Raji (cell line): ENCODE measurements around the gene PCDHGB6.
"Not testable (repeated sequence)": the region's sequence is repeated elsewhere in the genome, so short reads cannot be mapped to it uniquely, and the experiment has no call there.

Experiments
- POLR2A ChIP-seq: IDR thresholded peaks from 2 replicates; pipeline ENCODE4 v1.6.1; 2011; ENCODE audit warnings: low read depth, low read length, control low read depth; ENCODE audit not compliant: insufficient read depth

Gene PCDHGB6

DNA sequence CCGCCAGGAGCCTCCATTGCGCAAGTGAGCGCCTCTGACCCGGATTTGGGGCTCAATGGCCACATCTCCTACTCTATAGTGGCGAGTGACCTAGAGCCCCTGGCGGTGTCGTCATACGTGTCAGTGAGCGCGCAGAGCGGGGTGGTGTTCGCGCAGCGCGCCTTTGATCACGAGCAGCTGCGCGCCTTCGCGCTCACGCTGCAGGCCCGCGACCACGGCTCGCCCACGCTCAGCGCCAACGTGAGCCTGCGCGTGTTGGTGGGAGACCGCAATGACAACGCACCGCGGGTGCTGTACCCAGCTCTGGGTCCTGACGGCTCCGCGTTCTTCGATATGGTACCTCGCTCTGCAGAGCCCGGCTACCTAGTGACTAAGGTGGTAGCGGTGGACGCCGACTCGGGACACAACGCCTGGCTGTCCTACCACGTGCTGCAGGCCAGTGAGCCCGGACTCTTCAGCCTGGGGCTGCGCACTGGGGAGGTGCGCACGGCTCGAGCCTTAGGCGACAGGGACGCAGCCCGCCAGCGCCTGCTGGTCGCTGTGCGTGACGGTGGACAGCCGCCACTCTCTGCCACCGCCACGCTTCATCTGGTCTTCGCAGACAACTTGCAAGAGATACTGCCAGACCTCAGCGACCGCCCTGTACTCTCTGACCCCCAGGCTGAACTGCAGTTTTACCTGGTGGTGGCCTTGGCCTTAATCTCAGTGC, 1.9 kb downstream of the PCDHGB6 start:
- no peak for TF ChIP-seq POLR2A

DNA sequence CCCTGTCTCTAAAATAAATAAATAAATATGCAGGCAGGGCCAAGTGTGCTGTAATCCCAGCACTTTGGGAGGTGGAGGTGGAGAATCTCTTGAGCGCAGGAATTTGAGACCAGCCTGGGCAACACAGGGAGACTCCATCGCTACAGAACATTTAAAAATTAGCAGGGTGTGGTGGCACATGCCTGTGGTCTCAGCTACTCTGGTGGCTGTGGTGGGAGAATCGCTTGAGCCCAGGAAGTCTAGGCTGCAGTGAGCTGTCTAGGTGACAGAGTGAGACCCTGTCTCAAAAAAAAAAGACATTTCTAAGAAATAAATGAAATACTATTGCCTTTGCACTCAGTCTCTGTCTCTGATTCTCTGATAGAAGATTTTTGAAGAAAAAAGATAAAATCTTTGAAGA, 3.8 kb downstream of the PCDHGB6 start:
- TF ChIP-seq POLR2A, result no peak

DNA sequence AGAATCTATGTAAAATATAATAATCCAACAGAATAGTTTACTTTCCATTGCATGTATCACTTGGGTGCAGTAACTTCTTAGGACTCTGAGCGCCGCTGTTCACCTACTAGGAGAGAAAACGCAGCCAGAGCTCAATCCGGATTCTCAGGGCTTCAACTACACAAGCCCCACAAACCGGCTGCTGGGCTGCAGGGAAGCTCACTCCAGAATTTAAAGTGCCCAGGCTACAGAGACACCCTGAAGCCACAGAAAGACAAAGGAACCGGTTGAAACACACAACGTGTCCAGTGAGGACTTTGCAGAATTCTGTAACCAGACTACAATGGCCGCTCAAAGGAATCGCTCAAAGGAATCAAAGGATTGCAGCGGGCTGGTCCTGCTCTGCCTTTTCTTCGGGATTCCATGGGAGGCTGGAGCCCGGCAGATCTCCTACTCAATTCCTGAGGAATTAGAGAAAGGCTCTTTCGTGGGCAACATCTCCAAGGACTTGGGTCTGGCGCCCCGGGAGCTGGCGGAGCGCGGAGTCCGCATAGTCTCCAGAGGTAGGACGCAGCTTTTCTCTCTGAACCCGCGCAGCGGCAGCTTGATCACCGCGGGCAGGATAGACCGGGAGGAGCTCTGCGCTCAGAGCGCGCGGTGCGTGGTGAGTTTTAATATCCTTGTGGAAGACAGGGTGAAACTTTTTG, 5.2 kb downstream of the PCDHGB6 start, which contains the start of gene PCDHGA10:
PCDHGA10 (plus strand) TSS at position 134 of the 686 bp plus-strand sequence; CDS start at position 323, 189 bp downstream.
- TF ChIP-seq POLR2A, result no peak

DNA sequence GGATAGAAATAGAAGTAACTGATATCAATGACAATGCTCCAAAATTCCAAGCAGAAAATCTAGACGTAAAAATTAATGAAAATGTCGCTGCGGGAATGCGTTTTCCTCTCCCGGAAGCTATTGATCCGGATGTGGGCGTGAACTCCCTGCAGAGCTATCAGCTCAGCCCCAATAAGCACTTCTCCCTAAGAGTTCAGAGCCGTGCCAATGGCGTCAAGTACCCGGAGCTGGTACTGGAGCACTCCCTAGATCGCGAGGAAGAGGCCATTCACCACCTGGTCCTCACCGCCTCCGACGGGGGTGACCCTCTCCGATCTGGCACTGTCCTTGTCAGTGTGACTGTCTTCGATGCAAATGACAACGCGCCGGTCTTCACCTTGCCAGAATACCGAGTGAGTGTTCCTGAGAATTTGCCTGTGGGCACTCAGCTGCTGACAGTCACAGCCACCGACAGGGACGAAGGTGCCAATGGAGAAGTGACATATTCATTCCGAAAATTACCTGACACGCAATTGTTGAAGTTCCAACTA, 5.8 kb downstream of the PCDHGB6 start:
- TF ChIP-seq POLR2A, result no peak

DNA sequence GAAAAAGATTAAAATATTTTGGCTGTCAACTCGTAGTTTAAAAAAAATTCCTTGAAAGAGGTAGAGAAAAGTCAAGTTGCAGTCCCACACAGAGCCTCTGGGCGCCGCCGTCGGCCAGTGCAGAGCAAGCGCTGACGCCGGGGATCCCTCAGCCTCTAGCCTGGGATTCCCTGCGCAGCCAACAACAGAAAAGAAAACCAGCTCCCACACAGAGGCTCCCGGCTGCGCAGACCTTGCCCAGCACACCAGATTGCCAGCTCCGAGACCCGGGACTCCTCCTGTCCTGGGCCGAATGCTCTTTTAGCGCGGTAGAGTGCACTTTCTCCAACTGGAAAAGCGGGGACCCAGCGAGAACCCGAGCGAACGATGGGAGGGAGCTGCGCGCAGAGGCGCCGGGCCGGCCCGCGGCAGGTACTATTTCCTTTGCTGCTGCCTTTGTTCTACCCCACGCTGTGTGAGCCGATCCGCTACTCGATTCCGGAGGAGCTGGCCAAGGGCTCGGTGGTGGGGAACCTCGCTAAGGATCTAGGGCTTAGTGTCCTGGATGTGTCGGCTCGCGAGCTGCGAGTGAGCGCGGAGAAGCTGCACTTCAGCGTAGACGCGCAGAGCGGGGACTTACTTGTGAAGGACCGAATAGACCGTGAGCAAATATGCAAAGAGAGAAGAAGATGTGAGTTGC, 9.8 kb downstream of the PCDHGB6 start, which contains the start of gene PCDHGB7:
PCDHGB7 (plus strand) TSS at position 184 of the 679 bp plus-strand sequence; CDS start at position 367, 183 bp downstream.
- TF ChIP-seq POLR2A, result not testable (repeated sequence)

DNA sequence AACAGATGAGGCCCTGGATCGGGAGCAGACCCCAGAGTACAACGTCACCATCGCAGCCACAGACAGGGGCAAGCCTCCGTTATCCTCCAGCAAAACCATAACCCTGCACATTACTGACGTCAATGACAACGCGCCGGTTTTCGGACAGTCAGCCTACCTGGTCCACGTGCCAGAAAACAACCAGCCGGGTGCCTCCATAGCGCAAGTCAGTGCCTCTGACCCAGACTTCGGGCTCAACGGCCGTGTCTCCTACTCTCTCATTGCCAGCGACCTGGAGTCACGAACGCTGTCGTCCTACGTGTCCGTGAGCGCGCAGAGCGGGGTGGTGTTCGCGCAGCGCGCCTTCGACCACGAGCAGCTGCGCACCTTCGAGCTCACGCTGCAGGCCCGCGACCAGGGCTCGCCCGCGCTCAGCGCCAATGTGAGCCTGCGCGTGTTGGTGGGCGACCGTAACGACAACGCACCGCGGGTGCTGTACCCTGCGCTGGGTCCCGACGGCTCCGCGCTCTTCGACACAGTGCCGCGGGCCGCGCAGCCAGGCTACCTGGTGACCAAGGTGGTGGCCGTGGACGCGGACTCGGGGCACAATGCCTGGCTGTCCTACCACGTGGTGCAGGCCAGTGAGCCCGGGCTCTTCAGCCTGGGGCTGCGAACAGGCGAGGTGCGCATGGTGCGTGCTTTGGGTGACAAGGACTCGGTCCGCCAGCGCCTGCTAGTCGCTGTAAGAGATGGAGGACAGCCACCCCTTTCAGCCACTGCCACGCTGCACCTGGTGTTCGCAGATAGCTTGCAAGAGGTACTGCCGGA, 11.5 kb downstream of the PCDHGB6 start:
- no peak for TF ChIP-seq POLR2A

DNA sequence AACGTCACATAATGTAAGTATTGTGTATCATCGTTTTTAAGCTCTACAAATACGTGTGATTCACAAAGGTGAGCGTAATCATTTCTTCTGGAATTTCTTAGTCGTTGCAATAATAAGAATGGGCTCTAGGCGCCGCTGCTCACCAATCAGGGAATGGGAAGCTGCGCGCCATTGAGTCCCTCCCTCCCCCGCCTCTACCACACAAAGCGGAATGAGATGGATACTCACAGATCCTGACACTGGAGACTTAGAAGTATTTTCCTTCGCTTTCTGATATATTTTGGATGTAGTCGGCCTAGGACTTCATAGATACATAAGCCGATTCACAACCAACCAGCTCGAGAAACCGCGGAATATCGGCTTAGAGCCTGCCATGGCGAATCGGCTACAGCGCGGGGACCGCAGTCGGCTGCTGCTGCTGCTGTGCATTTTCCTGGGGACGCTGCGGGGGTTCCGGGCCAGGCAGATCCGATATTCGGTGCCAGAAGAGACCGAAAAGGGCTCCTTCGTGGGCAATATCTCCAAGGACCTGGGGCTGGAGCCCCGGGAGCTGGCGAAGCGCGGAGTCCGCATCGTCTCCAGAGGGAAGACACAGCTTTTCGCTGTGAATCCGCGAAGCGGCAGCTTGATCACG, 13.2 kb downstream of the PCDHGB6 start, which contains the start of gene PCDHGA11:
PCDHGA11 (plus strand) TSS at position 197 of the 634 bp plus-strand sequence; CDS start at position 374, 177 bp downstream.
- no peak for TF ChIP-seq POLR2A

DNA sequence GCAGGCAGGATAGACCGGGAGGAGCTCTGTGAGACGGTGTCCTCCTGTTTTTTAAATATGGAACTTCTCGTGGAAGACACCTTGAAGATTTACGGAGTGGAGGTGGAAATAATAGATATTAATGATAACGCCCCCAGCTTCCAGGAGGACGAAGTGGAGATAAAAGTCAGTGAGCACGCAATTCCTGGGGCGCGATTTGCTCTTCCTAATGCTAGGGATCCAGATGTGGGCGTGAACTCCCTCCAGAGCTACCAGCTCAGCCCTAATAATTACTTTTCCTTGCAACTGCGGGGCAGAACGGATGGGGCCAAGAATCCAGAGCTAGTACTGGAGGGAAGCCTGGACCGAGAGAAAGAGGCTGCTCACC, 13.7 kb downstream of the PCDHGB6 start:
- TF ChIP-seq POLR2A, result no peak

DNA sequence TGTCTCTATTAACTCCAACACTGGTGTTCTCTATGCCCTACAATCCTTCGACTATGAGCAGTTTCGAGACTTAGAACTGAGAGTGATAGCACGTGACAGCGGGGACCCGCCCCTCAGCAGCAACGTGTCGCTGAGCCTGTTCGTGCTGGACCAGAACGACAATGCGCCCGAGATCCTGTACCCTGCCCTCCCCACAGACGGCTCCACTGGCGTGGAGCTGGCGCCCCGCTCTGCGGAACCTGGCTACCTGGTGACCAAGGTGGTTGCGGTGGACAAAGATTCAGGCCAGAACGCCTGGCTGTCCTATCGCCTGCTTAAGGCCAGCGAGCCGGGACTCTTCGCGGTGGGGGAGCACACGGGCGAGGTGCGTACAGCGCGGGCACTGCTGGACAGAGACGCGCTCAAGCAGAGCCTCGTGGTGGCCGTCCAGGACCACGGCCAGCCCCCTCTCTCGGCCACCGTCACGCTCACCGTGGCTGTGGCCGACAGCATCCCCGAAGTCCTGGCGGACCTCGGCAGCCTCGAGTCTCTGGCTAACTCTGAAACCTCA, 15.0 kb downstream of the PCDHGB6 start:
- TF ChIP-seq POLR2A, result no peak

DNA sequence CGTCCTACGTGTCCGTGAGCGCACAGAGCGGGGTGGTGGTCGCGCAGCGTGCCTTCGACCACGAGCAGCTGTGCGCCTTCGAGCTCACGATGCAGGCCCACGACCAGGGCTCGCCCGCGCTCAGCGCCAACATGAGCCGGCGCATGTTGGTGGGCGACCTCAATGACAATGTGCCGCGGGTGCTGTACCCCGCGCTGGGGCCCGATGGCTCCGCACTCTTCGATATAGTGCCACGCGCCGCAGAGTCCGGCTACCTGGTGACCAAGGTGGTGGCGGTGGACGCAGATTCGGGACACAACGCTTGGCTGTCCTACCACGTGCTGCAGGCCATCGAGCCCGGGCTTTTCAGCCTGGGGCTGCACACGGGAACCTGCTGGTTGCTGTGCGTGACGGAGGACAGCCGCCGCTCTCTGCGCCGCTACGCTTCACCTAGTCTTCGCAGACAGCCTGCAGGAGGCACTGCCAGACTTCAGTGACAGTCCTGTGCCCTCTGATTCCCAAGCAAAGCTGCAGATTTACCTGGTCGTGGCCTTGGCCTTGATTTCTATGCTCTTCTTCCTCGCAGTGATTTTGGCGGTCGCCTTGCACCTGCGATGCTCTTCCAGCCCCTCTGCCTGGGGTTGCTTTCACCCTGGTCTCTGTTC, 20.1 kb downstream of the PCDHGB6 start:
- no peak for TF ChIP-seq POLR2A

DNA sequence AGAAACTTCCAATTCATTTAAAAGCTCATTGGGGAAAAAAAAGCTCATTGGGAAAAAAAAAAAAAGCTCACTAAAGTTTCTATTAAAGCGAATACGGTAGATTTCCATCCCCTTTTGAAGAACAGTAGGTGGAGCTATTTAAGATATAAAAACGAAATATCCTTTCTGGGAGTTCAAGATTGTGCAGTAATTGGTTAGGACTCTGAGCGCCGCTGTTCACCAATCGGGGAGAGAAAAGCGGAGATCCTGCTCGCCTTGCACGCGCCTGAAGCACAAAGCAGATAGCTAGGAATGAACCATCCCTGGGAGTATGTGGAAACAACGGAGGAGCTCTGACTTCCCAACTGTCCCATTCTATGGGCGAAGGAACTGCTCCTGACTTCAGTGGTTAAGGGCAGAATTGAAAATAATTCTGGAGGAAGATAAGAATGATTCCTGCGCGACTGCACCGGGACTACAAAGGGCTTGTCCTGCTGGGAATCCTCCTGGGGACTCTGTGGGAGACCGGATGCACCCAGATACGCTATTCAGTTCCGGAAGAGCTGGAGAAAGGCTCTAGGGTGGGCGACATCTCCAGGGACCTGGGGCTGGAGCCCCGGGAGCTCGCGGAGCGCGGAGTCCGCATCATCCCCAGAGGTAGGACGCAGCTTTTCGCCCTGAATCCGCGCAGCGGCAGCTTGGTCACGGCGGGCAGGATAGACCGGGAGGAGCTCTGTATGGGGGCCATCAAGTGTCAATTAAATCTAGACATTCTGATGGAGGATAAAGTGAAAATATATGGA, 22.7 kb downstream of the PCDHGB6 start, which contains the start of gene PCDHGA12:
PCDHGA12 (plus strand) TSS at position 176 of the 782 bp plus-strand sequence; CDS start at position 429, 253 bp downstream.
- TF ChIP-seq POLR2A, result no peak

DNA sequence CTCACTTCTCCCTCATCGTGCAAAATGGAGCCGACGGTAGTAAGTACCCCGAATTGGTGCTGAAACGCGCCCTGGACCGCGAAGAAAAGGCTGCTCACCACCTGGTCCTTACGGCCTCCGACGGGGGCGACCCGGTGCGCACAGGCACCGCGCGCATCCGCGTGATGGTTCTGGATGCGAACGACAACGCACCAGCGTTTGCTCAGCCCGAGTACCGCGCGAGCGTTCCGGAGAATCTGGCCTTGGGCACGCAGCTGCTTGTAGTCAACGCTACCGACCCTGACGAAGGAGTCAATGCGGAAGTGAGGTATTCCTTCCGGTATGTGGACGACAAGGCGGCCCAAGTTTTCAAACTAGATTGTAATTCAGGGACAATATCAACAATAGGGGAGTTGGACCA, 23.5 kb downstream of the PCDHGB6 start:
- no peak for TF ChIP-seq POLR2A
